GM12864 (cell line): ENCODE results near the gene RRBP1.
"Not testable (repeated sequence)": the region's sequence is repeated elsewhere in the genome, so short reads cannot be mapped to it uniquely, and the experiment has no call there.

ENCODE experiments used
- DNase-seq: peaks from one replicate; pipeline ENCODE4 v3.0.0-alpha.2; 2011; ENCODE audit warnings: low read depth
- H3K4me3 ChIP-seq: 2 replicates; pipeline ENCODE4 v1.5.1; 2011; ENCODE audit warnings: mild to moderate bottlenecking, low read depth, low read length, control low read depth
- CTCF ChIP-seq: IDR thresholded peaks from 2 replicates; pipeline ENCODE4 v1.5.1; 2011; ENCODE audit warnings: low read depth, mild to moderate bottlenecking, moderate library complexity, low read length, control low read depth, inconsistent platforms; ENCODE audit errors: missing control alignments

The RRBP1 gene

GRCh38 chr20:17663486-17663885 lies 18.6 kb downstream of the RRBP1 start:
- no peak for DNase-seq
- H3K4me3 ChIP-seq = no peak overlapping the region
- TF ChIP-seq CTCF = no peak

GRCh38 chr20:17663040-17663399 lies 19.0 kb downstream of the RRBP1 start:
- no peak overlapping the region for H3K4me3 ChIP-seq
- DNase-seq = no peak
- TF ChIP-seq CTCF = no peak

GRCh38 chr20:17662333-17663039 lies 19.6 kb downstream of the RRBP1 start:
- no peak for TF ChIP-seq CTCF
- no peak for DNase-seq
- H3K4me3 ChIP-seq = no peak overlapping the region

- no peak overlapping the region for H3K4me3 ChIP-seq
- TF ChIP-seq CTCF = no peak
- no peak for DNase-seq
These were observed 20.8 kb downstream of the RRBP1 start for GRCh38 chr20:17661121-17661744.

GRCh38 chr20:17660667-17661066 lies 21.4 kb downstream of the RRBP1 start:
- no peak for TF ChIP-seq CTCF
- no peak overlapping the region for H3K4me3 ChIP-seq
- DNase-seq = no peak

- no peak for DNase-seq
- H3K4me3 ChIP-seq = no peak overlapping the region
- peak; percentile 20 for TF ChIP-seq CTCF
These were observed 22.2 kb downstream of the RRBP1 start for GRCh38 chr20:17659801-17660200.

- not testable (repeated sequence) for H3K4me3 ChIP-seq, DNase-seq
These were observed 22.7 kb downstream of the RRBP1 start for GRCh38 chr20:17659344-17659743.
